AG09319 (cell line): Measurements from ENCODE around the gene ELF2.
A peak's percentile ranks its signal among the peaks of the same experiment; 100 is the strongest.
"Not testable (repeated sequence)": the region's sequence is repeated elsewhere in the genome, so short reads cannot be mapped to it uniquely, and the experiment has no call there.

Experiments
- DNase-seq: peaks from one replicate; pipeline ENCODE4 v3.0.0-alpha.2; 2010; ENCODE audit warnings: low read depth; ENCODE audit errors: extremely low read depth
- CTCF ChIP-seq: IDR thresholded peaks from 2 replicates; pipeline ENCODE4 v1.5.1; 2011; ENCODE audit warnings: low read depth, mild to moderate bottlenecking, inconsistent platforms, low read length, moderate library complexity

Gene ELF2

DNA sequence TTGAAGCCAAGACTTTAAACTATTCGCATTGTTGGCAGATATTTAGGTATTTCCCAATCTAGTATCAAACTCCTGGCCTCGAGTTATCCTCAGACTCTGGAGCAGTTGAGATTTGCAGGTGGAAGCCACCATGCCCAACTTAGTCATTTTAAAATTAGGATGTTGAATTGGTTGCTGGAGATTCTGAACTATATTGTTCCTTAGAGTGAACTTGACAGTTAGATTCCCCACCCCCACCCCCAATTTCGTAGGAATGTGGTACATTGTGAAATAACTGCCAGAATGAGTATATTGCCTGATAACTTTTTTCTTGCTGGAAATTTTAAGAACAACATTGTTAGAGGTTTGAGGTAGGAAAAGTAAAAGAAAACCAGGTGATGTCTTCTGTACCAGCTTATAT is 159.2 kb downstream of the ELF2 start:
- DNase-seq, result no peak
- TF ChIP-seq CTCF, result no peak

GRCh38 chr4:139015948-139016471 is 161.0 kb downstream of the ELF2 start:
- no peak for DNase-seq
- TF ChIP-seq CTCF, result no peak

DNA sequence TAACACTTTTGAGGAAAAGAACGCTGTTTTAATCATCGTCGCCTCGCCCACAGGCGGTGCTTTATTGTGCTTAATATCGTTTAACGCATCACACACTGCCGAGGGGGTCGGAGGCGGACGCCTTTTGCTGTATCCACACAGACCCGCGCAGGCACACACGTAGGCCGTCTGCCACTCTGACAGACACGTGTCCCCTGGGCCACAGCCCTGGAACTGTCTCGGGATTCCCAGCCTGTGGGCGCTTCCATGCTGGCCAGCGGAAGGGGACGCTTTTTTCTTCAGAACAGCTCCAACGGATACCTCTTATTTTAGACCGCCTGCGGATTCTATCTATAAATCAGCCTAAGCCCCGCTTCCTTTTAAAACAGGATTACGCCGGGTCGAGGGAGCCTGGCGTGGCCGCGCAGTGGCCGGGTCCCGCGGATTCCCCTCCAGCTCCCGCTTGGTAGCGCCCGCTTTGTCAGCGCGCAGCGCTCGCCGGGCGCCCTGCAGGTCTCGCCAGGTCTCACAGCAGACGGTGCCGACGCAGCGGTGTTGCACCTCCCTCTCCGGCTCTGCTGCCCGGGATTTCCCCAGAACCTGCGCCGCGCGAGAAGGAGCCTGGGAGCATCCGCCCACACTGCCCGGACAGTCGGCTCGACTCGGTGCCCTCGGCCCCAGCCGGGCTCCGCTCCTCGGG is 161.6 kb downstream of the ELF2 start, which contains the start of gene NOCT:
TSS of gene NOCT (plus strand) at position 513 of the 679 bp plus-strand sequence. CDS start 201 bp downstream, outside the sequence.
- TF ChIP-seq CTCF, result no peak; the same call in 1 of the 2 replicates
- DNase-seq, result peak; percentile 66

DNA sequence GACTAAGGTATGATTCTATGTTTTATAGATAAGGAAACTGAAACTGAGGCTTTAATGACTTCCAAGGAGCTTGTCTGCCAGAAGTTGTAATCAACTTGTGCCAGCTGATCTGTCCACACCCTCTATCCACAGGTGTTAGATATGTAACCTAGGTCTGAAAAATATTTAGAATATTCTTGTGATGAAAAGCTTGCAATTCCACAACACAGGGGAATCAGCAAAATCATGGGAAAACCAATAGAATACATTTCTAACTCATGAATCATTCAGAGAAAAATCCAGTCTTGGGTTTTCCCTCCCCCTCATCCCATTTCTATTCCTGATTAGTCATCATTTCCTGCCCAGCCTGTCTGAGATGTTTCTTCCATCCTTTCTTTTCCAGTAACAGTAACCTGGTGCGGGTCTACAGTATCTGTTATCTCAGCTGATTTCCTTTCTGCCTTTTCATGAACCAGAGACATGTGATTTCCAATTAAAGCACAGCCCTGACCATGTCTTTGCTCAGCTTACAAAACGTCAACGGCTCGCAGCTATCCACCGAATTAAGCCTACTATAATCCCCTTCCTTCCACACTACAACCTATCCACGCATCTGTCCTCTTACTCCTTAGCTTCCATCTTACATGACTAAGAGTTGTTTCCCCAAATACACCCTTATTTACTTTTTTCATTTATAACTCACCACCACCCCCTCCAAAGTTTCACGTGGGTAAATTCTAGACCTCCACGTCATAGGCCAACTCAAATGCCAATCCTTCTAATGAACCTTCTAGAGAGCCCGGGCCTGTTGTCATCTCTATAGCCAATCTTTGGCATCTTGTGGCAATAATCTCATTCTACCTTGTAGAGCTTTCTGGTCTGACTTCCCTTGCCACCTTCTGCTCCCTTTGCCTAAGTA is 162.4 kb downstream of the ELF2 start:
- peak; percentile 70 for DNase-seq
- no peak for TF ChIP-seq CTCF

GRCh38 chr4:139011225-139011950 is 165.6 kb downstream of the ELF2 start:
- no peak for TF ChIP-seq CTCF
- no peak for DNase-seq

- no peak for DNase-seq
- TF ChIP-seq CTCF, result no peak
These were observed 167.3 kb downstream of the ELF2 start for GRCh38 chr4:139009702-139010101.

DNA sequence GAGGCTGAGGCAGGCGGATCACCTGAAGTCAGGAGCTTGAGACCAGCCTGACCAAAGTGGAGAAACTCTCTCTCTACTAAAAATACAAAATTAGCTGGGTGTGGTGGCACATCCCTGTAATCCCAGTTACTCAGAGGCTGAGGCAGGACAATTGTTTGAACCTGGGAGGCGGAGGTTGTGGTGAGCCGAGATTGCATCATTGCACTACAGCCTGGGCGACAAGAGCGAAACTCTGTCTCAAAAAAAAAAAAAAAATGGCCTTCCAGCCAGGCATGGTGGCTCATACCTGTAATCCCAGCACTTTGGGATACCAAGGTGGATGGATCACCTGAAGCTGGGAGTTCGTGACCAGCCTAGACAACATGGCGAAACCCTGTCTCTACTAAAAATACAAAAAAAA is 168.7 kb downstream of the ELF2 start:
- not testable (repeated sequence) for DNase-seq
